ENCODE measurements around the gene CFAP54.

DNA sequence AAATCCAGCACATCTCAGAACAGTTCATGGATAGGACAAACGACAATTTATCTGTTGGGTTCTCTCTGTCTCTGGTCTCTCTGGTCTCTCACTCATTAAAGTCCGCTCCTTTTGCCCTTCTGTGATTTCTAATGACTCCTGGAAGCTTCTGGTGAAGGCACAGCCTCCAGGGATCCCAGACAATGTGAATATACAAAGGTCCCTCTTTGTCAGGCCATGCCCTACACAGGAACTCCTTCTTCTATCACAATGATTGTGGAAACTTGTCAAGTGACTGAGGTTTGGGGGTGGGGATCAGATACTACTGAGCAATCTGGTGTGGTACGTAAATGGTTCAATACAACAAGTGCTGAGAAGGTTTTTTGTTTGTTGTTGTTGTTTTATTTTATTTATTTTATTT is 46.5 kb upstream of the CFAP54 start:
- TF ChIP-seq EZH2 (IDR thresholded peaks at IDR 0.05; ENCODE audit: borderline replicate concordance, low read length): no peak
- TF ChIP-seq, protein P1, sequence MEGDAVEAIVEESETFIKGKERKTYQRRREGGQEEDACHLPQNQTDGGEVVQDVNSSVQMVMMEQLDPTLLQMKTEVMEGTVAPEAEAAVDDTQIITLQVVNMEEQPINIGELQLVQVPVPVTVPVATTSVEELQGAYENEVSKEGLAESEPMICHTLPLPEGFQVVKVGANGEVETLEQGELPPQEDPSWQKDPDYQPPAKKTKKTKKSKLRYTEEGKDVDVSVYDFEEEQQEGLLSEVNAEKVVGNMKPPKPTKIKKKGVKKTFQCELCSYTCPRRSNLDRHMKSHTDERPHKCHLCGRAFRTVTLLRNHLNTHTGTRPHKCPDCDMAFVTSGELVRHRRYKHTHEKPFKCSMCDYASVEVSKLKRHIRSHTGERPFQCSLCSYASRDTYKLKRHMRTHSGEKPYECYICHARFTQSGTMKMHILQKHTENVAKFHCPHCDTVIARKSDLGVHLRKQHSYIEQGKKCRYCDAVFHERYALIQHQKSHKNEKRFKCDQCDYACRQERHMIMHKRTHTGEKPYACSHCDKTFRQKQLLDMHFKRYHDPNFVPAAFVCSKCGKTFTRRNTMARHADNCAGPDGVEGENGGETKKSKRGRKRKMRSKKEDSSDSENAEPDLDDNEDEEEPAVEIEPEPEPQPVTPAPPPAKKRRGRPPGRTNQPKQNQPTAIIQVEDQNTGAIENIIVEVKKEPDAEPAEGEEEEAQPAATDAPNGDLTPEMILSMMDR (IDR thresholded peaks at IDR 0.05; ENCODE audit: low read length): no peak

Data from OCI-LY1 (cell line).